ENCODE measurements around the gene TRAPPC10. TPM values are rescaled to one million over a fixed set of nuclear protein-coding genes. Genes with fewer than 3 reads are reported as not detected.

The TRAPPC10 gene
- total RNA-seq, 4 donors from 2014 or later = 20.9 to 31.9 (median 31.2) TPM

- TF ChIP-seq, protein P1, sequence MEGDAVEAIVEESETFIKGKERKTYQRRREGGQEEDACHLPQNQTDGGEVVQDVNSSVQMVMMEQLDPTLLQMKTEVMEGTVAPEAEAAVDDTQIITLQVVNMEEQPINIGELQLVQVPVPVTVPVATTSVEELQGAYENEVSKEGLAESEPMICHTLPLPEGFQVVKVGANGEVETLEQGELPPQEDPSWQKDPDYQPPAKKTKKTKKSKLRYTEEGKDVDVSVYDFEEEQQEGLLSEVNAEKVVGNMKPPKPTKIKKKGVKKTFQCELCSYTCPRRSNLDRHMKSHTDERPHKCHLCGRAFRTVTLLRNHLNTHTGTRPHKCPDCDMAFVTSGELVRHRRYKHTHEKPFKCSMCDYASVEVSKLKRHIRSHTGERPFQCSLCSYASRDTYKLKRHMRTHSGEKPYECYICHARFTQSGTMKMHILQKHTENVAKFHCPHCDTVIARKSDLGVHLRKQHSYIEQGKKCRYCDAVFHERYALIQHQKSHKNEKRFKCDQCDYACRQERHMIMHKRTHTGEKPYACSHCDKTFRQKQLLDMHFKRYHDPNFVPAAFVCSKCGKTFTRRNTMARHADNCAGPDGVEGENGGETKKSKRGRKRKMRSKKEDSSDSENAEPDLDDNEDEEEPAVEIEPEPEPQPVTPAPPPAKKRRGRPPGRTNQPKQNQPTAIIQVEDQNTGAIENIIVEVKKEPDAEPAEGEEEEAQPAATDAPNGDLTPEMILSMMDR (IDR thresholded peaks at IDR 0.05) = no peak
- no peak for TF ChIP-seq POLR2A (IDR thresholded peaks at IDR 0.05)
- no peak overlapping the region for H3K4me3 ChIP-seq (ENCODE audit: low read depth, poor library complexity, severe bottlenecking)
- intact Hi-C loops (cut with DNase I; ENCODE audit: low total_unique reads) = no loop called here
- 93 to 94% methylated on average over 10 of the region's 10 CpGs for WGBS, 2 donors
- no peak for DNase-seq (ENCODE audit: low spot score in 2 of 2)
Measured at GRCh38 chr21:44002511-44002910, 9.6 kb upstream of the TRAPPC10 start.

- no peak overlapping the region for H3K4me3 ChIP-seq (ENCODE audit: low read depth, poor library complexity, severe bottlenecking)
- no peak for DNase-seq (ENCODE audit: low spot score in 2 of 2)
- intact Hi-C loops (cut with DNase I; ENCODE audit: low total_unique reads) = no loop called here
- WGBS, 2 donors = 90 to 98% methylated on average over 5 of the region's 5 CpGs
- TF ChIP-seq, protein P1 (IDR thresholded peaks at IDR 0.05) = no peak
- no peak for TF ChIP-seq POLR2A (IDR thresholded peaks at IDR 0.05)
Measured at GRCh38 chr21:44003307-44003966, 8.7 kb upstream of the TRAPPC10 start.

- TF ChIP-seq POLR2A (IDR thresholded peaks at IDR 0.05) = no peak
- TF ChIP-seq, protein P1 (IDR thresholded peaks at IDR 0.05) = no peak
- no peak overlapping the region for H3K4me3 ChIP-seq (ENCODE audit: low read depth, poor library complexity, severe bottlenecking)
- intact Hi-C loops (cut with DNase I; ENCODE audit: low total_unique reads) = no loop called here
- no peak for DNase-seq (ENCODE audit: low spot score in 2 of 2)
- 90 to 96% methylated on average over 13 of the region's 13 CpGs for WGBS, 2 donors
Measured at GRCh38 chr21:44005071-44005470, 7.0 kb upstream of the TRAPPC10 start.

GRCh38 chr21:44005593-44005992 is 6.5 kb upstream of the TRAPPC10 start:
- TF ChIP-seq, protein P1 (IDR thresholded peaks at IDR 0.05) = no peak
- TF ChIP-seq POLR2A (IDR thresholded peaks at IDR 0.05) = no peak
- intact Hi-C loops (cut with DNase I; ENCODE audit: low total_unique reads) = no loop called here
- DNase-seq (ENCODE audit: low spot score in 2 of 2) = no peak
- 87 to 88% methylated on average over 9 of the region's 9 CpGs for WGBS, 2 donors
- H3K4me3 ChIP-seq (ENCODE audit: low read depth, poor library complexity, severe bottlenecking) = no peak overlapping the region

GRCh38 chr21:44006017-44006619 is 6.0 kb upstream of the TRAPPC10 start:
- no peak overlapping the region for H3K4me3 ChIP-seq (ENCODE audit: low read depth, poor library complexity, severe bottlenecking)
- TF ChIP-seq POLR2A (IDR thresholded peaks at IDR 0.05) = no peak
- TF ChIP-seq, protein P1 (IDR thresholded peaks at IDR 0.05) = no peak
- no peak for DNase-seq (ENCODE audit: low spot score in 2 of 2)

More at GRCh38 chr21:44006017-44006619, 6.0 kb upstream of the TRAPPC10 start:
- intact Hi-C loops (cut with DNase I; ENCODE audit: low total_unique reads) = no loop called here
- WGBS, 2 donors = 77 to 79% methylated on average over 9 of the region's 9 CpGs

Data from lower leg skin (tissue), 4 donors.